Liver (tissue), 9 donors: ENCODE data around the gene APOB. TPM values are rescaled to one million over a fixed set of nuclear protein-coding genes. Genes with fewer than 3 reads are reported as not detected.

Source experiments
- DNase-seq: peaks from one replicate; pipeline ENCODE4 v3.0.0-alpha.2; 2017; ENCODE audit warnings: low spot score
- H3K27ac ChIP-seq, 2 donors: one replicate each; pipeline ENCODE4 v1.7.0; 2013; ENCODE audit warnings: inconsistent platforms in 2 of 2, low read length in 2 of 2, control low read depth in 1 of 2, low read depth in 1 of 2, mild to moderate bottlenecking in 1 of 2
- H3K27me3 ChIP-seq, 4 donors: one replicate each; pipeline versions ENCODE4 v1.6.1 to v1.7.0; 2013; ENCODE audit warnings: low read length in 3 of 4, inconsistent platforms in 1 of 4, mild to moderate bottlenecking in 1 of 4, moderate library complexity in 1 of 4; ENCODE audit not compliant: control insufficient read depth in 4 of 4, insufficient read depth in 4 of 4
- H3K36me3 ChIP-seq, 4 donors: one replicate each; pipeline versions ENCODE4 v1.6.1 to v1.7.0; 2013; ENCODE audit warnings: low read length in 3 of 4, mild to moderate bottlenecking in 3 of 4, low read depth in 1 of 4, moderate library complexity in 1 of 4; ENCODE audit not compliant: control insufficient read depth in 4 of 4, insufficient read depth in 3 of 4
- H3K4me1 ChIP-seq, 4 donors: one replicate each; pipeline versions ENCODE4 v1.6.1 to v1.7.0; 2013; ENCODE audit warnings: low read length in 3 of 4, mild to moderate bottlenecking in 3 of 4, moderate library complexity in 1 of 4; ENCODE audit not compliant: control insufficient read depth in 4 of 4, insufficient read depth in 4 of 4
- H3K4me3 ChIP-seq, 3 donors: one replicate each; pipeline versions ENCODE4 v1.6.1 to v1.7.0; 2013; ENCODE audit warnings: low read length in 3 of 3, control low read depth in 1 of 3, low read depth in 1 of 3, mild to moderate bottlenecking in 1 of 3
- H3K9ac ChIP-seq, 2 donors: one replicate each; pipeline ENCODE4 v1.7.0; 2013; ENCODE audit warnings: low read length in 2 of 2, mild to moderate bottlenecking in 2 of 2, moderate library complexity in 2 of 2, control low read depth in 1 of 2, low read depth in 1 of 2
- H3K9me3 ChIP-seq, 4 donors: one replicate each; pipeline versions ENCODE4 v1.6.1 to v1.7.0; 2013; ENCODE audit warnings: low read length in 3 of 4; ENCODE audit not compliant: control insufficient read depth in 4 of 4
- EGR1 ChIP-seq, 2 donors: IDR thresholded peaks; 2 replicates each; pipeline ENCODE4 v1.6.1; 2016 to 2018; ENCODE audit warnings: antibody characterized with exemption in 2 of 2, low read depth in 2 of 2
- FOXA1 ChIP-seq: IDR thresholded peaks from 2 replicates; pipeline ENCODE4 v1.6.1; 2016; ENCODE audit warnings: antibody characterized with exemption
- FOXA2 ChIP-seq: IDR thresholded peaks from 2 replicates; pipeline ENCODE4 v1.6.1; 2016; ENCODE audit warnings: antibody characterized with exemption
- GABPA ChIP-seq, 2 donors: IDR thresholded peaks in 1 of 2; conservative IDR thresholded peaks in 1 of 2; 2 replicates each; pipeline ENCODE4 v1.6.1; 2016; ENCODE audit warnings: antibody characterized with exemption in 2 of 2, mild to moderate bottlenecking in 1 of 2, moderate library complexity in 1 of 2
- HNF4A ChIP-seq, 2 donors: conservative IDR thresholded peaks; 2 replicates each; pipeline ENCODE4 v1.6.1; 2016; ENCODE audit warnings: antibody characterized with exemption in 2 of 2, mild to moderate bottlenecking in 2 of 2
- HNF4G ChIP-seq: IDR thresholded peaks from 2 replicates; pipeline ENCODE4 v1.6.1; 2016; ENCODE audit warnings: antibody characterized with exemption
- JUND ChIP-seq, 2 donors: IDR thresholded peaks; 2 replicates each; pipeline ENCODE4 v1.6.1; 2016; ENCODE audit warnings: antibody characterized with exemption in 2 of 2
- NR2F2 ChIP-seq: IDR thresholded peaks from 2 replicates; pipeline ENCODE4 v1.6.1; 2016; ENCODE audit warnings: antibody characterized with exemption
- RAD21 ChIP-seq, 2 donors: IDR thresholded peaks; 2 replicates each; pipeline ENCODE4 v1.6.1; 2016; ENCODE audit warnings: antibody characterized with exemption in 2 of 2, mild to moderate bottlenecking in 2 of 2
- RXRA ChIP-seq, 2 donors: IDR thresholded peaks; 2 replicates each; pipeline ENCODE4 v1.6.1; 2017 to 2018; ENCODE audit warnings: antibody characterized with exemption in 2 of 2, mild to moderate bottlenecking in 1 of 2
- SP1 ChIP-seq: IDR thresholded peaks from 2 replicates; pipeline ENCODE4 v1.6.1; 2018; ENCODE audit warnings: antibody characterized with exemption, mild to moderate bottlenecking
- TAF1 ChIP-seq: conservative IDR thresholded peaks from 2 replicates; pipeline ENCODE4 v1.6.1; 2016; ENCODE audit warnings: antibody characterized with exemption, mild to moderate bottlenecking
- YY1 ChIP-seq: IDR thresholded peaks from 2 replicates; pipeline ENCODE4 v1.6.1; 2016; ENCODE audit warnings: antibody characterized with exemption, mild to moderate bottlenecking
- WGBS: extraction: QIAGEN DNeasy Blood & Tissue Kit; methylation state at CpG from one replicate; pipeline ENCODE4 v1.1.7; 2013; 5-methylcytosine and 5-hydroxymethylcytosine counted together
- polyA plus RNA-seq, 2 donors: library from polyadenylated mRNA; stranded (reverse) in 1 of 2; unstranded in 1 of 2; fragments of 200-250 nt in 1 of 2; fragments of >200 nt in 1 of 2; fragmentation: Nextera tagmentation in 1 of 2; extraction: Ambion mirVana in 1 of 2; gene quantifications; one replicate each; pipeline versions ENCODE4 v1.2.1 to v1.2.3, GENCODE V29; 2013 to 2015
- total RNA-seq, 2 donors: library from RNA; depleted of rRNA; stranded (reverse); fragments of >200 nt; gene quantifications; one replicate each; pipeline ENCODE4 v1.2.3, GENCODE V29; 2014
- TF ChIP-seq, protein P1 (sequence below): IDR thresholded peaks from 2 replicates; pipeline ENCODE4 v1.6.1; 2016; ENCODE audit warnings: antibody characterized with exemption
- TF ChIP-seq, protein P2 (sequence below): fragments of 150-350 bp; IDR thresholded peaks from 2 replicates; pipeline ENCODE4 v1.5.1; 2017; ENCODE audit warnings: improper control_type of control experiment, low read depth, low read length; ENCODE audit not compliant: missing input control
- TF ChIP-seq, protein P3 (sequence below): IDR thresholded peaks from 2 replicates; pipeline ENCODE4 v1.6.1; 2016; ENCODE audit warnings: antibody characterized with exemption
- TF ChIP-seq, protein P4 (sequence below): IDR thresholded peaks from 2 replicates; pipeline ENCODE4 v1.6.1; 2016; ENCODE audit warnings: antibody characterized with exemption
- TF ChIP-seq, protein P5 (sequence below): IDR thresholded peaks from 2 replicates; pipeline ENCODE4 v1.6.1; 2016; ENCODE audit warnings: antibody characterized with exemption, mild to moderate bottlenecking
- donor health status: healthy.
- donor health status: healthy.
- donor health status: healthy.
- donor health status: healthy.
- donor health status: healthy.

The APOB gene
- total and polyA plus RNA-seq, 4 donors: 431 to 2,949 (median 1,463) TPM

- Histone ChIP-seq H3K36me3 (peaks cover 18 to 93% (median 89%) of the 10 kb centered on the region in 4 donors), H3K27me3 (no peaks in the 10 kb centered on the region), H3K27ac (no peak overlapping the region), H3K9me3 (no peaks in the 10 kb centered on the region), H3K4me3 (no peak overlapping the region), H3K4me1 (no peaks in the 10 kb centered on the region), H3K9ac (no peak overlapping the region)
- peak in 1 of 2 donors; percentile 37 for TF ChIP-seq JUND (IDR thresholded peaks at IDR 0.05)
- no peak for TF ChIP-seq GABPA (IDR thresholded peaks at IDR 0.05 in 1 of 2, conservative IDR thresholded peaks at IDR 0.05 in 1 of 2)
- no peak for DNase-seq
- 89% methylated on average over 3 of the region's 3 CpGs for WGBS
These were observed 31.3 kb downstream of the APOB start for GRCh38 chr2:21012557-21012937.

DNA sequence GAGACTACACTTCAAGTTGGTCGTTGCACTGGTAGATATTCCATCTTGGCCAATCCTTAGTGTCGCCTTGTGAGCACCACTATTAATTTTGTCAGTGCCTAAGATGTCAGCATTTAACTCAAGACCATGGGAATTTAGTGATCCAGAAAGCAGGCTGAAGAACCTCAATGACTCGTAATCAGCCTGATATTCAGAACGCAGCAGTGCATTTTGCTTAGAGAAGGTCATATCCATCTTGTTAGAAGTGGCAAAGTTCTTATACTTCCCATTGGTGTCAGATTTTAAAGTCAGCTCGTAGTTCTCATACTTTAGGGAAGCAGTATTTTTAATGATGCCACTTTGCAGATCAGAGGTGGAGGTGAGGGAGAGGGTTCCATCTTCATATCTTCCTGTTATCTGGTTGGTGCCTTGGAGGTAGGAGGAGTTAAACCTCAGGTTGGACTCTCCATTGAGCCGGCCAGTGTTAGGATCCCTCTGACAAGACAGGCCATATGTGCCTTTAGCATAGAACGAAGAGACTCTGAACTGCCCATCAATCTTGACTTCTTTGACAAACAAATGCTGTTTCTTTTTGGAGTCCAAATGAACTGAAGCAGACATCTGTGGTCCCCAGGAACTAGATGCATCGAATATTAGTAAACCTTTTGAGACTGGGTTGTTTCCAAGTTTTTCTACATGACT, 31.9 kb downstream of the APOB start:
- TF ChIP-seq, protein P1, sequence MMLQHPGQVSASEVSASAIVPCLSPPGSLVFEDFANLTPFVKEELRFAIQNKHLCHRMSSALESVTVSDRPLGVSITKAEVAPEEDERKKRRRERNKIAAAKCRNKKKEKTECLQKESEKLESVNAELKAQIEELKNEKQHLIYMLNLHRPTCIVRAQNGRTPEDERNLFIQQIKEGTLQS: no peak
- TF ChIP-seq RXRA (IDR thresholded peaks at IDR 0.05) (no peak), JUND (IDR thresholded peaks at IDR 0.05) (no peak), TAF1 (no peak), YY1 (no peak), EGR1 (IDR thresholded peaks at IDR 0.05; ENCODE audit: low read depth in 2 of 2) (no peak), FOXA2 (no peak), RAD21 (IDR thresholded peaks at IDR 0.05) (no peak), FOXA1 (no peak), HNF4A (conservative IDR thresholded peaks at IDR 0.05) (no peak), GABPA (IDR thresholded peaks at IDR 0.05 in 1 of 2, conservative IDR thresholded peaks at IDR 0.05 in 1 of 2) (no peak), NR2F2 (no peak), SP1 (no peak), HNF4G (no peak)
- TF ChIP-seq, protein P2, sequence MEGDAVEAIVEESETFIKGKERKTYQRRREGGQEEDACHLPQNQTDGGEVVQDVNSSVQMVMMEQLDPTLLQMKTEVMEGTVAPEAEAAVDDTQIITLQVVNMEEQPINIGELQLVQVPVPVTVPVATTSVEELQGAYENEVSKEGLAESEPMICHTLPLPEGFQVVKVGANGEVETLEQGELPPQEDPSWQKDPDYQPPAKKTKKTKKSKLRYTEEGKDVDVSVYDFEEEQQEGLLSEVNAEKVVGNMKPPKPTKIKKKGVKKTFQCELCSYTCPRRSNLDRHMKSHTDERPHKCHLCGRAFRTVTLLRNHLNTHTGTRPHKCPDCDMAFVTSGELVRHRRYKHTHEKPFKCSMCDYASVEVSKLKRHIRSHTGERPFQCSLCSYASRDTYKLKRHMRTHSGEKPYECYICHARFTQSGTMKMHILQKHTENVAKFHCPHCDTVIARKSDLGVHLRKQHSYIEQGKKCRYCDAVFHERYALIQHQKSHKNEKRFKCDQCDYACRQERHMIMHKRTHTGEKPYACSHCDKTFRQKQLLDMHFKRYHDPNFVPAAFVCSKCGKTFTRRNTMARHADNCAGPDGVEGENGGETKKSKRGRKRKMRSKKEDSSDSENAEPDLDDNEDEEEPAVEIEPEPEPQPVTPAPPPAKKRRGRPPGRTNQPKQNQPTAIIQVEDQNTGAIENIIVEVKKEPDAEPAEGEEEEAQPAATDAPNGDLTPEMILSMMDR: no peak
- TF ChIP-seq, protein P3, sequence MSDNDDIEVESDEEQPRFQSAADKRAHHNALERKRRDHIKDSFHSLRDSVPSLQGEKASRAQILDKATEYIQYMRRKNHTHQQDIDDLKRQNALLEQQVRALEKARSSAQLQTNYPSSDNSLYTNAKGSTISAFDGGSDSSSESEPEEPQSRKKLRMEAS: no peak
- TF ChIP-seq, protein P4, sequence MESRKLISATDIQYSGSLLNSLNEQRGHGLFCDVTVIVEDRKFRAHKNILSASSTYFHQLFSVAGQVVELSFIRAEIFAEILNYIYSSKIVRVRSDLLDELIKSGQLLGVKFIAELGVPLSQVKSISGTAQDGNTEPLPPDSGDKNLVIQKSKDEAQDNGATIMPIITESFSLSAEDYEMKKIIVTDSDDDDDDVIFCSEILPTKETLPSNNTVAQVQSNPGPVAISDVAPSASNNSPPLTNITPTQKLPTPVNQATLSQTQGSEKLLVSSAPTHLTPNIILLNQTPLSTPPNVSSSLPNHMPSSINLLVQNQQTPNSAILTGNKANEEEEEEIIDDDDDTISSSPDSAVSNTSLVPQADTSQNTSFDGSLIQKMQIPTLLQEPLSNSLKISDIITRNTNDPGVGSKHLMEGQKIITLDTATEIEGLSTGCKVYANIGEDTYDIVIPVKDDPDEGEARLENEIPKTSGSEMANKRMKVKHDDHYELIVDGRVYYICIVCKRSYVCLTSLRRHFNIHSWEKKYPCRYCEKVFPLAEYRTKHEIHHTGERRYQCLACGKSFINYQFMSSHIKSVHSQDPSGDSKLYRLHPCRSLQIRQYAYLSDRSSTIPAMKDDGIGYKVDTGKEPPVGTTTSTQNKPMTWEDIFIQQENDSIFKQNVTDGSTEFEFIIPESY: no peak
- TF ChIP-seq, protein P5, sequence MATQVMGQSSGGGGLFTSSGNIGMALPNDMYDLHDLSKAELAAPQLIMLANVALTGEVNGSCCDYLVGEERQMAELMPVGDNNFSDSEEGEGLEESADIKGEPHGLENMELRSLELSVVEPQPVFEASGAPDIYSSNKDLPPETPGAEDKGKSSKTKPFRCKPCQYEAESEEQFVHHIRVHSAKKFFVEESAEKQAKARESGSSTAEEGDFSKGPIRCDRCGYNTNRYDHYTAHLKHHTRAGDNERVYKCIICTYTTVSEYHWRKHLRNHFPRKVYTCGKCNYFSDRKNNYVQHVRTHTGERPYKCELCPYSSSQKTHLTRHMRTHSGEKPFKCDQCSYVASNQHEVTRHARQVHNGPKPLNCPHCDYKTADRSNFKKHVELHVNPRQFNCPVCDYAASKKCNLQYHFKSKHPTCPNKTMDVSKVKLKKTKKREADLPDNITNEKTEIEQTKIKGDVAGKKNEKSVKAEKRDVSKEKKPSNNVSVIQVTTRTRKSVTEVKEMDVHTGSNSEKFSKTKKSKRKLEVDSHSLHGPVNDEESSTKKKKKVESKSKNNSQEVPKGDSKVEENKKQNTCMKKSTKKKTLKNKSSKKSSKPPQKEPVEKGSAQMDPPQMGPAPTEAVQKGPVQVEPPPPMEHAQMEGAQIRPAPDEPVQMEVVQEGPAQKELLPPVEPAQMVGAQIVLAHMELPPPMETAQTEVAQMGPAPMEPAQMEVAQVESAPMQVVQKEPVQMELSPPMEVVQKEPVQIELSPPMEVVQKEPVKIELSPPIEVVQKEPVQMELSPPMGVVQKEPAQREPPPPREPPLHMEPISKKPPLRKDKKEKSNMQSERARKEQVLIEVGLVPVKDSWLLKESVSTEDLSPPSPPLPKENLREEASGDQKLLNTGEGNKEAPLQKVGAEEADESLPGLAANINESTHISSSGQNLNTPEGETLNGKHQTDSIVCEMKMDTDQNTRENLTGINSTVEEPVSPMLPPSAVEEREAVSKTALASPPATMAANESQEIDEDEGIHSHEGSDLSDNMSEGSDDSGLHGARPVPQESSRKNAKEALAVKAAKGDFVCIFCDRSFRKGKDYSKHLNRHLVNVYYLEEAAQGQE: no peak
- Histone ChIP-seq H3K27ac (no peak overlapping the region), H3K9me3 (no peaks in the 10 kb centered on the region), H3K36me3 (peaks cover 18 to 90% (median 87%) of the 10 kb centered on the region in 4 donors), H3K9ac (no peak overlapping the region), H3K4me3 (no peak overlapping the region), H3K4me1 (no peaks in the 10 kb centered on the region), H3K27me3 (no peaks in the 10 kb centered on the region)
- DNase-seq: no peak
- WGBS: 76% methylated on average over 8 of the region's 8 CpGs
